Measurements from ENCODE around the gene RGS7. TPM values are rescaled to one million over a fixed set of nuclear protein-coding genes. Genes with fewer than 3 reads are reported as not detected.

Gene RGS7
- total RNA-seq, 1 experiment from 2014 or later: 1.5 TPM

- Histone ChIP-seq H4K20me1 (ENCODE audit: control insufficient read depth, insufficient read depth, insufficient read length) (no peaks in the 10 kb centered on the region), H2AK5ac (ENCODE audit: insufficient read length, low read length) (no peak overlapping the region), H3K56ac (ENCODE audit: insufficient read length, low read depth, low read length) (no peak overlapping the region), H3K14ac (ENCODE audit: insufficient read depth, low read length) (no peak overlapping the region), H2BK5ac (ENCODE audit: insufficient read length, low read length) (no peak overlapping the region), H2AFZ (ENCODE audit: low read length) (no peak overlapping the region), H3K9me3 (ENCODE audit: control insufficient read depth, low read depth, low read length) (no peaks in the 10 kb centered on the region), H2BK20ac (ENCODE audit: low read depth, low read length, poor library complexity, severe bottlenecking) (no peak overlapping the region), H2BK15ac (ENCODE audit: low read depth, low read length) (no peak overlapping the region), H3K79me1 (ENCODE audit: insufficient read depth, low read depth, low read length, poor library complexity, severe bottlenecking) (no peaks in the 10 kb centered on the region), H2BK12ac (ENCODE audit: insufficient read length, low read depth, low read length) (no peak overlapping the region), H3K4me2 (ENCODE audit: insufficient read depth, insufficient read length, low read length) (no peak overlapping the region), H3K79me2 (ENCODE audit: insufficient read depth, low read length) (no peaks in the 10 kb centered on the region), H3K27me3 (ENCODE audit: insufficient read depth, low read length) (no peaks in the 10 kb centered on the region), H4K91ac (ENCODE audit: insufficient read length, low read depth, low read length) (no peak overlapping the region), H3K23ac (ENCODE audit: insufficient read length, low read depth, low read length) (no peak overlapping the region), H4K8ac (replicated peaks; ENCODE audit: insufficient read length, low read depth, low read length) (no peak overlapping the region), H3K18ac (ENCODE audit: insufficient read length, low read depth, low read length) (no peak overlapping the region), H3T11ph (ENCODE audit: low read length) (no peak overlapping the region), H3K4me1 (ENCODE audit: insufficient read depth, low read length) (no peaks in the 10 kb centered on the region; the same call in 1 of the 2 replicates), H4K5ac (ENCODE audit: insufficient read length, low read depth, low read length) (no peak overlapping the region), H3K4ac (ENCODE audit: low read depth, low read length) (no peak overlapping the region), H2BK120ac (ENCODE audit: low read depth, low read length, poor library complexity, severe bottlenecking) (no peak overlapping the region), H3K27ac (ENCODE audit: insufficient read length, low read depth, low read length) (no peak overlapping the region), H3K9ac (ENCODE audit: extremely low read depth, insufficient read length, low read length) (no peak overlapping the region), H3K23me2 (ENCODE audit: insufficient read length, low read depth, low read length, poor library complexity, severe bottlenecking) (no peaks in the 10 kb centered on the region)
- no peak for TF ChIP-seq CTCF (conservative IDR thresholded peaks at IDR 0.05)
- no peak for DNase-seq
- no CpG with 5 or more reads among the region's 2 CpGs for WGBS (ENCODE audit: extremely low coverage, insufficient read length, low lambda C conversion rate)
- H3K4me1 Mint-ChIP-seq: peaks cover 21 to 27% of the 10 kb centered on the region in 2 experiments
- no peaks in the 10 kb centered on the region for H3K27me3 Mint-ChIP-seq (ENCODE audit: low read depth)
- no peak overlapping the region for H3K27ac Mint-ChIP-seq
- no peak overlapping the region for H3K4me3 Mint-ChIP-seq
- no peaks in the 10 kb centered on the region for H3K36me3 Mint-ChIP-seq (ENCODE audit: insufficient read depth in 1 of 3, low read depth in 3 of 3)
- no peaks in the 10 kb centered on the region; a peak in 1 of 5 replicates for H3K9me3 Mint-ChIP-seq
Observed at GRCh38 chr1:241217516-241217915, 139.5 kb downstream of the RGS7 start.
